SK-N-SH (cell line): ENCODE results near the gene LEMD1.
A peak's percentile ranks its signal among the peaks of the same experiment; 100 is the strongest.

Experiments
- CTCF ChIP-seq: fragments of 200-600 bp; sonication (generic); IDR thresholded peaks from 2 replicates; pipeline ENCODE4 v1.6.1; 2017; ENCODE audit warnings: antibody characterized with exemption, mild to moderate bottlenecking, moderate library complexity
- FOSL2 ChIP-seq: IDR thresholded peaks from 2 replicates; pipeline ENCODE4 v1.4.0; 2012; ENCODE audit warnings: low read depth, mild to moderate bottlenecking, moderate library complexity, borderline replicate concordance
- POLR2AphosphoS5 ChIP-seq: IDR thresholded peaks from 2 replicates; pipeline ENCODE4 v1.6.1; 2012; ENCODE audit warnings: low read depth, low read length
- TAF1 ChIP-seq: IDR thresholded peaks from 2 replicates; pipeline ENCODE4 v1.6.1; 2012; ENCODE audit warnings: low read depth, mild to moderate bottlenecking, low read length, moderate library complexity, borderline replicate concordance
- TEAD4 ChIP-seq: IDR thresholded peaks from 2 replicates; pipeline ENCODE4 v1.4.0; 2012; ENCODE audit warnings: mild to moderate bottlenecking, borderline replicate concordance; ENCODE audit not compliant: insufficient read depth

- no peak for TF ChIP-seq CTCF
- TF ChIP-seq FOSL2, result peak; percentile 91
- TF ChIP-seq TEAD4, result no peak; the same call in 1 of the 2 replicates
- peak; percentile 22; the same call in 1 of the 2 replicates for TF ChIP-seq POLR2AphosphoS5
- TF ChIP-seq TAF1, result no peak
Observed at GRCh38 chr1:205374210-205375078, 47.4 kb downstream of the LEMD1 start.
